ENCODE results near the gene C17orf100.

The C17orf100 gene

DNA sequence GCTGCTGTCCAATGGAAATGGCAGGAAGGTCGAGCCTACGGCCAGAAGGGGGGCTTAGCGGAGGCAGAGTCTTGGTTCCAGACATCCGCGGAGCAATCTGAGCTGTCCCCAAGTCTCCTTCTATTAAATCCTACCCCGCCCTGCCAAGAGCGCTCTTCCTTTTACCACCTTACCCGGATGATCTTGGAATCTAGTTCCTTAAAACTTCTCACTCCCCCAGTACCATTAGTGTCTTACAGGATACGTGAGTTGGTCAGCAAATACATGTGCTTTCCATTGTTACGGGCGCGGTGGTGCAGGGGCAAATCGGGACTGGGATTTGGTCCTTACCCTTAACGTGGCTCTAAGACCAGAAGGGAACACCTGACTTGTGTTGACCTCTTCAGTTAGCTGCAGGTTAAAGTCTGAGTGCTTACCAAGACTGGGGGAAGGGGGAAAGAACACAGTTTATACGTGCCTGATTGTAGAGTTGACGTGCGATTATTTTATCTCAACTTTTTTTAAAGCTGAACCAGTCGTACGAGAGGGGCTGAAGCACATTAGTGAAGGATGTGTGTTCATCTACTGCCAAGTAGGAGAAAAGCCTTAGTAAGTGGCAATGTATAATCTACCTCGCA is 10.2 kb upstream of the C17orf100 start:
- TF ChIP-seq, protein P1, sequence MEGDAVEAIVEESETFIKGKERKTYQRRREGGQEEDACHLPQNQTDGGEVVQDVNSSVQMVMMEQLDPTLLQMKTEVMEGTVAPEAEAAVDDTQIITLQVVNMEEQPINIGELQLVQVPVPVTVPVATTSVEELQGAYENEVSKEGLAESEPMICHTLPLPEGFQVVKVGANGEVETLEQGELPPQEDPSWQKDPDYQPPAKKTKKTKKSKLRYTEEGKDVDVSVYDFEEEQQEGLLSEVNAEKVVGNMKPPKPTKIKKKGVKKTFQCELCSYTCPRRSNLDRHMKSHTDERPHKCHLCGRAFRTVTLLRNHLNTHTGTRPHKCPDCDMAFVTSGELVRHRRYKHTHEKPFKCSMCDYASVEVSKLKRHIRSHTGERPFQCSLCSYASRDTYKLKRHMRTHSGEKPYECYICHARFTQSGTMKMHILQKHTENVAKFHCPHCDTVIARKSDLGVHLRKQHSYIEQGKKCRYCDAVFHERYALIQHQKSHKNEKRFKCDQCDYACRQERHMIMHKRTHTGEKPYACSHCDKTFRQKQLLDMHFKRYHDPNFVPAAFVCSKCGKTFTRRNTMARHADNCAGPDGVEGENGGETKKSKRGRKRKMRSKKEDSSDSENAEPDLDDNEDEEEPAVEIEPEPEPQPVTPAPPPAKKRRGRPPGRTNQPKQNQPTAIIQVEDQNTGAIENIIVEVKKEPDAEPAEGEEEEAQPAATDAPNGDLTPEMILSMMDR (IDR thresholded peaks at IDR 0.05; ENCODE audit: insufficient read depth, low read length, poor library complexity, severe bottlenecking): no peak
- DNase-seq (ENCODE audit: extremely low read depth, insufficient read length): no peak
- Histone ChIP-seq H3K27me3 (replicated peaks; ENCODE audit: control insufficient read depth, insufficient read depth, low read length) (no peaks in the 10 kb centered on the region), H3K4me3 (replicated peaks; ENCODE audit: low read depth, low read length) (peak overlapping the region; percentile 73), H3K36me3 (ENCODE audit: control insufficient read depth, insufficient read depth, low read length) (no peaks in the 10 kb centered on the region; the same call in 1 of the 2 replicates)

DNA sequence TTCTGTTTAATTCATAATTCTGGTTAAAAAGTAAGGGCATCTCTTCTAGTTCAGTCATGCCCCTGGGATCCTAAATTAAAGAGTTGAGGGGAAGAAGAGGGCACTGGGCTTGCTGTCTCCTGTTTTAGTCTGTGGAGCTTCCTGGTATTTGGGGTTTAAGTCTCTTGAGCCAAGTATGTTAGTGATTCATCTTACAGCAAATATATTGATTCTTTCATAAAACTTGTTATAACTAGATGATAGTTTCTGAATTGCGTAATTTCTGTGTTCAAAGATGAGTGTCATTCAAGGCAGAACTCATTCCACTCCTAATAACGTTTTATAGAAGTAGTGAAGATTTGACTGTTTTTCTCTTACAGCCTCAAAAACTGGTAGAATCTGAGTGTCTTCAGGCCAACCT is 9.0 kb upstream of the C17orf100 start:
- TF ChIP-seq, protein P1 (IDR thresholded peaks at IDR 0.05; ENCODE audit: insufficient read depth, low read length, poor library complexity, severe bottlenecking): no peak
- H3K36me3 ChIP-seq (ENCODE audit: control insufficient read depth, insufficient read depth, low read length): peaks cover 3% of the 10 kb centered on the region; the same call in 1 of the 2 replicates
- no peaks in the 10 kb centered on the region for H3K27me3 ChIP-seq (replicated peaks; ENCODE audit: control insufficient read depth, insufficient read depth, low read length)
- DNase-seq (ENCODE audit: extremely low read depth, insufficient read length): no peak
- no peak overlapping the region for H3K4me3 ChIP-seq (replicated peaks; ENCODE audit: low read depth, low read length)

DNA sequence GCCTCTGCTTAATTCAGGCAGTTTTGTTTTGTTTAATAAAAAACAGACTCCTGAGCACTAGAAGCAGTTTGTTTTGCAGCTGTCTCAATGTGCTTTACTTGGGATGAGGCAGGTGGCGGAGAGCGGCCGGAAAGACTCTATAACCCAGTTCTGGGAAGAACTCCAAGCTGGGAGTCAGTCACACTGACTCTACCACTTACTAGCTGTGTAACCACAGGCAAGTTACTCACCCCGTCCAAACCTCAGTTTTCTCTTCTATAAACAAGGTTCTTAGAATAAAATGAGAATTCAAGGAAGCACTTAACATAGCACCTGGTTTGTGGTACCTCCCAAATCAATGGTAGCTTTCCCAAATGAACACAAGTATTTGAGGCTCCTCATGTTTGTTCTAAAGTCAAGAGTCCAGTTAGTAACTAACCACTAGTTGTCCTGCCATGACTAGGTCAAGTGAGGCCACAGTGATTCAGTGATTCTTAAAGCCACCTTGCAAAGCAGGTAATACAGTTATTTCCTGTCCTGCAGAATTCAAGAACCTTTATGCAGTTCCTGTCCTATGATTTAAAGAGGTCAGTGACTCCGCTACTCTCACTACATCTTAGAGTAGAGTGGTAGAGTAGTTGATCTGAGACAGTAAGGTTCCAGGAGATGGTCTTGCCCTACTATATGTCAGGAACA is 8.0 kb upstream of the C17orf100 start:
- Histone ChIP-seq H3K4me3 (replicated peaks; ENCODE audit: low read depth, low read length) (no peak overlapping the region), H3K27me3 (replicated peaks; ENCODE audit: control insufficient read depth, insufficient read depth, low read length) (no peaks in the 10 kb centered on the region), H3K36me3 (ENCODE audit: control insufficient read depth, insufficient read depth, low read length) (peaks cover 3% of the 10 kb centered on the region; the same call in 1 of the 2 replicates)
- TF ChIP-seq, protein P1 (IDR thresholded peaks at IDR 0.05; ENCODE audit: insufficient read depth, low read length, poor library complexity, severe bottlenecking): no peak
- DNase-seq (ENCODE audit: extremely low read depth, insufficient read length): no peak

DNA sequence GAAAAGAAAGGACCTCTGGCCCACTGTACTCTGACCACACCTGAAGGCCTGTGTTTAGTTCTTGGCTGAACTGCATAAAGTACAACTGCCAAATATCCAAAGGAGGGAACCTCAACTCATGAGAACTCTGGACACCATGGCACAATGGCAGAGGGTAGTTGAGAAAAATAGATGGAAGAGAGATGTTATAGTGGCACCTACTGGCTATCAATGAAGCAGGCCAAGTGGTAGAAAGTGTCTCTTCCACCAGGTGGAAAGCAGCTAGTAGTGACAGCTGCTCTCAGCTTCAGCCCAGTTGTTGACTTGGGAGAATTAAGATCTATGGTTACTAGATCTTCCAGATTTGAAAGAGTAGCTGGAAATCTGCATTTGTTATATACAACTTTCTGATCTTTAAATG is 3.4 kb upstream of the C17orf100 start:
- DNase-seq (ENCODE audit: extremely low read depth, insufficient read length): no peak
- Histone ChIP-seq H3K27me3 (replicated peaks; ENCODE audit: control insufficient read depth, insufficient read depth, low read length) (no peaks in the 10 kb centered on the region), H3K4me3 (replicated peaks; ENCODE audit: low read depth, low read length) (no peak overlapping the region), H3K36me3 (ENCODE audit: control insufficient read depth, insufficient read depth, low read length) (peaks cover 3% of the 10 kb centered on the region; the same call in 1 of the 2 replicates)
- TF ChIP-seq, protein P1 (IDR thresholded peaks at IDR 0.05; ENCODE audit: insufficient read depth, low read length, poor library complexity, severe bottlenecking): peak; percentile 35

DNA sequence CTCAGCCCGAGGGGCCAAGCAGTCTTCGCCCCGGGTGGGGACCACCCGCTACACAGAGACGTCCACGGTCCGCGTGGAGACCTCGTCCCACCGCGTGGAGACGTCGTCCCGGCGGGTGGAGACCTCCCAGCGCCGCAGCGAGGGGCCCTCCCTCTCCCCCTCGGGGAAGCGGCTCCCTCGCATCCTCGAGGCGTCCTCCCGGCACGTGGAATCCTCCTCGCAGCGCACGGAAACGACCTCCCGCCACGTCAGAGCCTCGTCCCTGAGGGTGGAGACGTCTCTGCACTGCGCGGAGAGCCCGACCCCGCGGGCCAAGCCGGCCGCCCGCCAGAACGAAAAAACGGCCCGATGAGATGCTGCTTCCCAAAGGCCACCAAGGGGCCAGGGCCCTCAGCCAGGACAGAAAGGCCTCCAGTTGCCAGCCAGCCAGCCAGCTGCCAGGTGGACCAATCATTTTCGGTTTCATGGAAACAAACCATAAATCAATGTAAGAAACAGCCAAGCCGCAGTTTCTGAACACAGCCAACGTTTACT is 424 bp downstream of the C17orf100 start:
- Histone ChIP-seq H3K4me3 (replicated peaks; ENCODE audit: low read depth, low read length) (peak overlapping the region; percentile 74), H3K36me3 (ENCODE audit: control insufficient read depth, insufficient read depth, low read length) (no peaks in the 10 kb centered on the region), H3K27me3 (replicated peaks; ENCODE audit: control insufficient read depth, insufficient read depth, low read length) (no peaks in the 10 kb centered on the region)
- TF ChIP-seq, protein P1 (IDR thresholded peaks at IDR 0.05; ENCODE audit: insufficient read depth, low read length, poor library complexity, severe bottlenecking): no peak
- peak; percentile 61 for DNase-seq (ENCODE audit: extremely low read depth, insufficient read length)
